ENCODE data around the gene ABCG4.

The ABCG4 gene

GRCh38 chr11:119209186-119209585, 60.3 kb downstream of the ABCG4 start:
- Histone ChIP-seq H3K9ac (ENCODE audit: insufficient read length, low read depth) (no peak overlapping the region), H3K9me3 (ENCODE audit: insufficient read depth, low read length) (no peaks in the 10 kb centered on the region), H3K4me3 (ENCODE audit: insufficient read length, low read depth) (no peak overlapping the region), H3K4me1 (ENCODE audit: insufficient read depth, insufficient read length) (no peaks in the 10 kb centered on the region), H3K36me3 (ENCODE audit: insufficient read depth, insufficient read length, low read length) (no peaks in the 10 kb centered on the region), H3K27me3 (ENCODE audit: insufficient read depth, insufficient read length) (no peaks in the 10 kb centered on the region)
- DNase-seq (ENCODE audit: low read depth, low spot score) = no peak
- no peak for TF ChIP-seq YY1 (IDR thresholded peaks at IDR 0.05; ENCODE audit: insufficient read depth, insufficient read length)
- TF ChIP-seq ZNF274 (IDR thresholded peaks at IDR 0.05; ENCODE audit: low read depth, low read length) = no peak
- TF ChIP-seq SUZ12 (IDR thresholded peaks at IDR 0.05; ENCODE audit: extremely low read depth, insufficient read depth, insufficient read length) = no peak

GRCh38 chr11:119210050-119210449, 61.2 kb downstream of the ABCG4 start:
- Histone ChIP-seq H3K9me3 (ENCODE audit: insufficient read depth, low read length) (no peaks in the 10 kb centered on the region), H3K36me3 (ENCODE audit: insufficient read depth, insufficient read length, low read length) (no peaks in the 10 kb centered on the region), H3K27me3 (ENCODE audit: insufficient read depth, insufficient read length) (no peaks in the 10 kb centered on the region), H3K4me3 (ENCODE audit: insufficient read length, low read depth) (no peak overlapping the region), H3K9ac (ENCODE audit: insufficient read length, low read depth) (no peak overlapping the region), H3K4me1 (ENCODE audit: insufficient read depth, insufficient read length) (no peaks in the 10 kb centered on the region)
- DNase-seq (ENCODE audit: low read depth, low spot score) = no peak
- TF ChIP-seq ZNF274 (IDR thresholded peaks at IDR 0.05; ENCODE audit: low read depth, low read length) (no peak), YY1 (IDR thresholded peaks at IDR 0.05; ENCODE audit: insufficient read depth, insufficient read length) (no peak)

Data from NT2/D1 (cell line).